K562 (cell line): ENCODE data around the gene ATP13A2.

Experiments
- AFF4 ChIP-seq: sonication (generic); formaldehyde crosslinking; IDR thresholded peaks from 2 replicates; pipeline ENCODE4 v1.8.0; 2023; ENCODE audit warnings: mild to moderate bottlenecking, missing genetic modification reagents
- CTCF ChIP-seq, 3 experiments: IDR thresholded peaks in 2 of 3; conservative IDR thresholded peaks in 1 of 3; 2 replicates each; pipeline ENCODE4 v1.5.1; 2011 to 2012; ENCODE audit warnings: low read length in 3 of 3, mild to moderate bottlenecking in 3 of 3, control low read depth in 2 of 3, improper control_type of control experiment in 1 of 3, inconsistent platforms in 1 of 3, low read depth in 1 of 3, mixed read lengths in 1 of 3, moderate library complexity in 1 of 3; ENCODE audit not compliant: insufficient read depth in 2 of 3
- E2F3 ChIP-seq: fragments of 250-450 bp; sonication (Bioruptor Pico); IDR thresholded peaks from 2 replicates; pipeline ENCODE4 v1.4.0; 2020; ENCODE audit warnings: mild to moderate bottlenecking
- HIVEP1 ChIP-seq: fragments of 250-450 bp; sonication (Bioruptor Pico); IDR thresholded peaks from 2 replicates; pipeline ENCODE4 v1.4.0; 2020; ENCODE audit warnings: mild to moderate bottlenecking
- KDM1A ChIP-seq, 2 experiments: fragments of 450-650 bp; IDR thresholded peaks; 2 replicates each; pipeline ENCODE4 v1.6.1; 2016; ENCODE audit warnings: mild to moderate bottlenecking in 2 of 2
- NR3C1 ChIP-seq: sonication (generic); formaldehyde crosslinking; IDR thresholded peaks from 2 replicates; pipeline ENCODE4 v1.8.1; 2022; ENCODE audit warnings: missing genetic modification reagents
- RBM14 ChIP-seq: fragments of 200-400 bp; formaldehyde crosslinking; IDR thresholded peaks from 2 replicates; pipeline ENCODE4 v1.6.1; 2018; ENCODE audit warnings: low read depth, mild to moderate bottlenecking, low read length, moderate library complexity, borderline replicate concordance; ENCODE audit not compliant: insufficient read depth
- SMAD1 ChIP-seq: fragments of 150-350 bp; IDR thresholded peaks from 2 replicates; pipeline ENCODE4 v1.6.1; 2014; ENCODE audit warnings: low read length, low read depth; ENCODE audit not compliant: partially characterized antibody
- SMARCA4 ChIP-seq: fragments of 450-650 bp; IDR thresholded peaks from 2 replicates; pipeline ENCODE4 v1.6.1; 2016
- SRF ChIP-seq, 2 experiments: fragments of 250-450, 450-650 bp in 1 of 2; sonication (Bioruptor Pico) in 1 of 2; sonication (generic) in 1 of 2; formaldehyde crosslinking; IDR thresholded peaks; 2 replicates each; pipeline versions ENCODE4 v1.5.0 to v1.5.1; 2020 to 2022; ENCODE audit warnings: mild to moderate bottlenecking in 1 of 2, missing genetic modification reagents in 1 of 2
- SRSF9 ChIP-seq: fragments of 200-400 bp; formaldehyde crosslinking; IDR thresholded peaks from 2 replicates; pipeline ENCODE4 v1.6.1; 2017; ENCODE audit warnings: low read depth, low read length, borderline replicate concordance
- ZNF3 ChIP-seq: fragments of 250-450 bp; sonication (Bioruptor Pico); IDR thresholded peaks from 2 replicates; pipeline ENCODE4 v1.5.0; 2021; ENCODE audit warnings: mild to moderate bottlenecking, moderate library complexity
- ZNF398 ChIP-seq: fragments of 250-450 bp; sonication (Bioruptor Pico); IDR thresholded peaks from 2 replicates; pipeline ENCODE4 v1.8.0; 2021; ENCODE audit warnings: moderate library complexity, mild to moderate bottlenecking, inconsistent platforms
- ZNF778 ChIP-seq: fragments of 450-650 bp; formaldehyde crosslinking; IDR thresholded peaks from 2 replicates; pipeline ENCODE4 v1.4.0; 2020; ENCODE audit warnings: mild to moderate bottlenecking, moderate library complexity

GRCh38 chr1:16980473-16981268, 31.1 kb downstream of the ATP13A2 start, which contains the start of gene MFAP2:
- TF ChIP-seq CTCF (IDR thresholded peaks at IDR 0.05 in 2 of 3, conservative IDR thresholded peaks at IDR 0.05 in 1 of 3; ENCODE audit: insufficient read depth in 2 of 3, low read depth in 1 of 3, low read length in 3 of 3) (no peak), SMARCA4 (no peak), SRSF9 (no peak), ZNF778 (no peak), SMAD1 (no peak), KDM1A (IDR thresholded peaks at IDR 0.05) (no peak), RBM14 (no peak), AFF4 (CRISPR knock-in tag) (no peak), E2F3 (CRISPR knock-in tag) (no peak), ZNF3 (no peak), HIVEP1 (CRISPR knock-in tag) (no peak), ZNF398 (CRISPR knock-in tag) (no peak), SRF (CRISPR knock-in tag; IDR thresholded peaks at IDR 0.05) (no peak), NR3C1 (CRISPR knock-in tag) (no peak)
